C1 segment of cervical spinal cord (tissue), 14 donors: ENCODE data around the gene PHKB.

Experiments used
- DNase-seq, 14 donors: peaks; one replicate each; lab custom pipeline; 2025; lab: John Stamatoyannopoulos, UW

The PHKB gene

DNA sequence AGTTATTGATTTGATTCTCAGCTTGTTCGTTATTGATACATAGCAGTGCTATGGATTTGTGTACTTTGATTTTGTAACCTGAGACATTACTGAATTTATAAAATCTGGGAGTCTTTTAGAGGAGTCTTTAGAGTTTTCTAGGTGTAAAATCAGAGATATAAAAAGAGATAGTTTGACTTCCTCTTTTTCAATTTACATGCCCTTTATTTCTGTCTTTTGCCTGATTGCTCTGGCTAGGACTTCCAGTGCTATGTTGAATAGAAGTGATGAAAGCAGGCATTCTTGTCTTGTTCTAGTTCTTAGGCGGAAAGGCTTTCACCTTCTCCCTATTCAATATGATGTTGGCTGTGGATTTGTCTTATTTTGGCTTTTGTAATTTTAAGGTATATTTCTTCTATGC, 106.2 kb downstream of the PHKB start:
- no peak for DNase-seq

DNA sequence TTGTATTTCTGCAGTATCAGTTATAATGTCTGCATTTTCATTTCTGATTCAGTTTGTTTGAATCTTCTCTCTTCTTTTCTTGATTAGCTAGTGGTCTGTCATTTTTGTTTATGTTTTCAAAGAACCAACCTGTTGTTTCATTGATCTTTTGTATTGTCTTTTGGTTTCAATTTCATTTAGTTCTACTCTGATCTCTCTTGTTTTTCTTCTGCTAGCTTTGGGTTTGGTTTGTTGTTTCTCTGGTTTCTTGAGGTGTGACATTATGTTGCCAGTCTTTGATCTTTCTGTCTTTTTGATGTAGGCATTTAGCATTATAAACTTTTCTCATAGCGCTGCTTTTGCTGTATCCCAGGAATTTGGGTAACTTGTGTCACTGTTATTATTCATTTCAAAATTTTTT, 107.2 kb downstream of the PHKB start:
- no peak for DNase-seq

DNA sequence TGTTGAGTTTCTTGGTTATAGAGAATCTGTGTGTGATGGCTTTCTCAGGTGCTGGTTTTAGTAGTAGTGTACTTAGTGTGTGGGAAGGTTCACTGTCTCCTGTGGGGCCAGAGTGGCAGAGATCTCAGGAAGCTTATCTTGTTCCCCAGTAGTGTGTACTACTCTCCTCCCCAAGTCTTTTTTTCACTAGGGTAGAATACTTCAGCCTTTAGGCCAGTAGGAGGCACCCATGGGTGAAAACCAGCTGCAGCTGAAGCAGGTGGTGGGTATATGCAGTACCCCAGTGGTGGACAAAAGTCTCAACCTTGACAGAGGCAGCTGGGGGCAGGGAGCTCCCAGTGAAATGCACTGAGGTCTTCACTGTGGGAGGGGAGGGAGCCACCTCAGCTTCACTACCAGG, 109.9 kb downstream of the PHKB start:
- DNase-seq = no peak

DNA sequence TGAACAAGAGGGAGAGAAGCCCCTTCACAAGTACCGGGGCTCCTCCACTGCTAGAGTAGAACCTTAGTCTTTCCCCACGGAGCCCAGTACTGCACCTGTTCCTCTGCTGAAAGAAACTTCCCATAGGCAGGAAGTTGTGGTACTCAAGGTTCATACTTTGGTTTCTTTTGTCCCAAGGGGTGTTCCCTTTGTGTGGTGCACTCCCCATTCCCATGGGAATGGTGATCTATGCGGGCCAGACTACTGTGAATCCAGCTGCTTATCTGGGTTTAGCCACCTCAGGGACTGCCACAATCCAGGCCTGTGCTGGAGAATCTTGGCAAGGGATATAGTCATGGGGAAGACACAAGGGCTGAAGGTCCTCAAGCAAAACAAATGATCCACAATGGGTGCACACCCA, 110.6 kb downstream of the PHKB start:
- no peak for DNase-seq

DNA sequence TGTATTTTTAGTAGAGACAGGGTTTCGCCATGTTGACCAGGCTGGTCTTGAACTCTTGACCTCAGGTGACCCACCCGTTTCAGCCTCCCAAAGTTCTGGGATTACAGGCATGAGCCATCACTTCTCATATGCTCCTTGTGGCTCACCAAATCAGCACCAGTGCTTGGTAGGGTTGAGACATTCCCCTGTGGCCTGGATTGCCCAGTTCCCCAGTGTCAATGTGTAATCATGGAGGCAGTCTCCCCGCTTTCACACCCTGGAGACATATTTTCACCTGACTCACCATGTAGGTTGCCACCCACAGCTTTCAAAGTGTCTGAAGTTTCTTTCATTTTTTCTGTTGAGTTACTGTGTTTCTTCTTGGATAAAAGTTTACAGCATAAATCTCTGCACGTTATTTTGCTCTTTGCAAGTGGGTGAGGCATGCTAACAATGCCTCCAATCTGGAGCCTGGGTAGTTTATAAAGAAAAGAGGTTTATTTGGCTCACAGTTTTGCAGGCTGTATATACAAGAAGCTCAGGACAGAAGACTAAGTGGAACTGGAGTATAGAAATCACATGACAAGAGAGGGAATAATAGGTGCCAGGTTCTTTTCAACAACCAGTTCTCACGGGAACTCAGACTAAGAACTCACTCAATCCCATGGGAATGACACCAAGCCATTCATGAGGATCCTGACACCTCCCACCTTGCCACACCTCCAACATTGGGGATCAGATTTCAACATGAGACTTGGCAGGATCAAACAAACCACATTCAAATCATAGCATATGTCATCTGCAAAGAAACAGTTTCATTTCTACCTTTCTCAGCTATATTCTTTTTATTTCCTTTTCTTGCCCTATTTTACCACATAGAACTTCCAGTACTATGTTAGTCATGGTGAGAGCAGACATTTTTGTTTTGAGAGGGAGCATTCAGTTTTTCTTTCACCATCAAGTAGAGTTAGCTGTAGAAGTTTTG, 113.2 kb downstream of the PHKB start:
- DNase-seq = no peak

DNA sequence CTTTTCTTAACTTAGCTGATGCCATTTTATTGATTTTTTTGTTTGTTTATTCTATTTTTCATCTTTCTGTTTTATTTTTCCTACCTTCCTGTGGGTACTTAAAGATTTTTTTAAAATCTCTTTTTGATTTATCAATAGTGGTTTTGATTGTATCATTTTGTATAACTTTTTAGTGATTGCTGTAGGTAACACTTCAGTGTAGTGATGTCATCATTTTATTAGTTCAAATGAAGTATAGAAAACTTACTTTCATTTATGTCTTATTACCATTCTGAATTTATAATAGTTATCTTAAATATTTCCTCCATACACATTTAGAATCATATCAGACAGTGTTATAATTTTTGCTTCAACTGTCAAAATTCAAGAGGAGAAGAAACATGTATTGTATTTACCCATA, 115.9 kb downstream of the PHKB start:
- DNase-seq = no peak

DNA sequence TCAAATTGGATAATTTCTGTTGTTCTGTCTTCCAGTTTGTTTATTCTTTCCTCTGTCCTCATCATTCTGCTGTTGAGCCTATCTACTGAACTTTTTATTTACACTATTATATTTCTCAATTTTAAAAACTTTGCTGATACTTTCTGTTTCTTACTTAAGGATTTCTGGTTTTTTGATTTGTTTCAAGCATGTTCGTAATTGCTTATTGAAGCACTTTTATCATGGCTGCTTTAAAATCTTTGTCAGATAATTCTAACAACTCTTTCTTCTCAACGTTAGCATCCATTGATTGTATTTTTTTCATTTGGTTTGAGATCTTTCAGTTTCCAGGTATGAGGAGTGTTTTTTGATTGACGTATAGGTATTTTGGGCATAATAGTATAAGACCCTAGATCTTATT, 116.9 kb downstream of the PHKB start:
- DNase-seq = no peak

DNA sequence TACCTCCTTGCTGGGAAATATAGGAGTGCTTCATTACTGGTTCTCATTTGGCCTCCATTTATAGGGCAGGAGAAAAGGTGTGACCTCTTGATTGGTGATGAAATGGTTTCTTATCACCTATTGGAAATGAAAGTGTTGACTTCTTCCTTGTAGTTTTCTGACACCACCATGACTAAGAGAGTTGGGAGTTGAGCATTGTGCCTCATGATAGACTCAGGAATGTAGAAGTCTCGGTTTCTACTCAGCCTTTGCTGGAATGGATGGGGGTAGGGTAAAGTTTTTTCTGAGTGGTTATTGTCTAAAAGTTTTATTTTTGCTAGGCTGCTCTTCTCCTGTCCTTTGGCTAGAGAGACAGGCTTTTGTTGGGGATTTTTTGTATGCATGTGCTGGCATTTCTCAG, 117.4 kb downstream of the PHKB start:
- no peak for DNase-seq

DNA sequence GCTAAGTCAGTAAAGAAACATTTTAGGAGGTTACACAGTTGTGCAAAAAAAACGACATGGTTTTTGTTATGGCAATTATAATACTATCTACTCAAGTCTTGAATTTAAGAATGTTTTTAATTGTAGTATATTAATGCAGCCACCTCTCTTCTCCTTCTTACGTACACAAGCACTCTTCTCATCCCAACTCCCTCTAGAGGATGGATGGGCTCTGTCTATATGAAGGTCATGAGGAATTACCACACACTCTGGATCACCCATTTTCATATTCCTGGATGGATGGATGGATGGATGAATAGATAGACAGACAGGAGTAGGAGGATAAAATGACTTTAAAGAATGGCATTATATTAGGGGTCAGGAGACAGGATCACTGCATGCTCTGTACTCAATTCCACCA, 120.0 kb downstream of the PHKB start:
- DNase-seq = no peak

DNA sequence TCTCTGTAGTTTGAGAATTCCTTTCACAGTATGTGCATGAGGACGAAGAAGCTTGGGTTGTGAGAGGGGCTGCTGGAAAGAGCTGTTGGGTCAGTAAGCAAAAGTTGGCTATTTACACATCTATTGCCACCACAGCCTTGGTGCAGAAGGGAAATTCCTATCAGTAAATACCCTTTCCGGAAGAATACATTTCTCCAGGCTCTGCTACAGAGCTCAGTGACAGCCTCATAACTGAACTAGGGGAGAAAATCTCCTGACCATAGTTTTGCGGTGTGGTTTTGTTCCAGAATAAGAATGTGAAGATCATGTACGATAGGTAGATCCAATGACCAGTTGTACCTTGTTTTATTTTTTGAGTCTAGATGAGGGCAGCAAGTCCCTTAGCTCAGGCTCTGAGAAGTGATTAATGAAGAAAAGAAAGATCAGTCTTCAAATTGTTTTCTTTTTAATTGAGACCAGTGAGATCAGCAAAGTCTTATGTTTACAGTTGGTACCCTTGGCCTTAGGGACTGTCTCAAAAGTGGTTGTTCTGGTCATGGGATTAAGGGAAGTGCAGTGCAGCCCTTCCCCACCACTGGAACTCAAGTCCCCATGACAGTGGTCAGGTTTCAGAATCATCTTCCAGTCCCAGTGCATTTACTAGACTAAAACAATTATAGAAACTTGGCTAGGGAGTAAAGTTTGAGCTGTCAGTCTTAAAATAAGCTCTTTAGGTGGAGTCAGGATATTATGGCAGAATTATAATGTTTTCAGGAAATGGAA, 123.5 kb downstream of the PHKB start:
- DNase-seq = no peak

DNA sequence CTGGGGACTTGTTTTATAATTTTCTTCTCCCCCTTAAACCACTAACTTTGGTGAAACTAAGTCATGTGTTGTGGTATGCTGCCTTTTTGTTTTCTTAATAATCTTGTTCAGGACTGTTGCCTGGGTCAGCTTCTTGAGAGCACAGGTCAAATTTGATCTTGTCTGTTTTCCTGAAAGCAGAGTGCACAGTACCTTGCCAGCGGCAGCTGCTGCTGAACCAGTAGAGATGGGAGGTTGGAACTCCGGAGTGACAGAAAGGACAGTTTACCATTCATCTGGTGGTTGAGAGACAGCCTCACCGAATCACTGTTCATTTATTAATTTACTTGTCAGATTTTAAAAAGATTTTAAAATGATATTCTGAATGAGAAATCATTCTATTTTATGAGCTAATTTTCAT, 125.0 kb downstream of the PHKB start:
- no peak for DNase-seq

DNA sequence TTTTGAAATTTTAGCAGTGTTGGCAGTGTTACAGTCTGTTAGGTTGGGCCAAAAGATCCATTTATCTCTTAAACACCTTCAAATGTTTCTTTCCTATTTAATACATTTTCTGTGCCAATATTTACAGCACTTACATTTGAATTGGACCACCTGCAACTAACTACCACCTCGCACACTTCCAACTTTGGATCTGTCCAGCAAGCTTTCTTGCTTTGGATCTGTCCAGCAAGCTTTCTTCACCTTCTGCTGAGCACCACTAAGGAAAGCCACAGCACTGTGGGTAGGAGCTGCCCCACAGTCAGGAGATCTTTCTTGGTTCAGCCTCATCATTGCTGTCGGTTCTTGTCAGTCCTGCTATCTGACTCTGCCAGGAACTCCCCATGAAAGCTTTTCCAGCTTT, 129.3 kb downstream of the PHKB start:
- no peak for DNase-seq

DNA sequence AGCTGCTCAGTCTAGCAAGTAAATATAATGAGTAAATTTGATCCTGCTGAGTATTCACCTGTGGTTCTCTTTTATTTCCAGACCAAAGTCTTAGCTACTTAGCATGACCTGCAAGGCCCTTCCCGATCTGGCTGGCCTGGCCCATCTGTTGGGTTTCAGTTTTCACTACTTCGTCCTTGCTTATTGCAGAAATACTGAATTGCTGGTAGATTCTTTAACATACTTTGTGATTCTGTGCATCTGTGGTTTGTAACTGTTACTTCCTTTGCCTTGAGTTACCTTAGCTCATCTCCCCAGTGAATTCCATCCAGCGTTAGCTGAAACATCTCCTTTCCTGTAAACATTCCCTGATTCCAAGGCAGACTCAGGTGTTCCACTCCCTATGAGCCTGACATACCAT, 131.1 kb downstream of the PHKB start:
- no peak for DNase-seq

DNA sequence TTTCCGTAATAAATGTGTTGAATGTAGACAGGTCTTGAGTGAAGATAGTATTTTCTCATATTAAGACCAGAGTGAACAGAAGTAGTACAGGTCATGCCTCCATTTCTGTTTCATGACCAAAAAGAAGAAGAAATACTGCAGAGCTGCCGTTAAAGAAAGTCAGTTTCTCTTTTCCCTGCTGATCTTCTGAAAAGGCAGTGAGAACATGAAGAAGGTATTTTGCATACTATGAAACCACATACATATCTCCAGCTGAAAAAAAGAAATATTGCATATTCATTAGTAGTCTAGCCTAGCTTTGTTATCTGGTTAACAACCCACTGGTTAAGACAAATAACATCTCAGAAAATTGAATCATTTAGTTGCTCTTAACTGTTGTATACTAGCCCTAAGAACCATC, 138.4 kb downstream of the PHKB start:
- no peak for DNase-seq

DNA sequence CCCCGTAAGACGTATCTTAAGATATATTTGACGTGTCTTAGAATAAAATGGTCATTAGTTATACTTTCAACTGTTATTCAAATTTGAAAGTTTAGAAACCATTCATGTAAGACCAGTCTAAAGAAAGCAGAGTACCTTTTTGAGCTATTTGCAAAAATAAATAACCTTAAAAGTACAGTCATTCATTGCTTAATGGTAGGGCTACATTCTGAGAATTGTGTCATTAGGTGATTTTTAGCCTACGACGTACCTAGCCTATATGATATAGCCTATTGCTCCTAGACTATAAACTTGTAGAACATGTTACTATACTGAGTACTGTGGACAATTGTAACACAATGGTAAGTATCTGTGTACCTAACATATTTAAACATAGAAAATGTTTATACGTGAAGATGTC, 139.2 kb downstream of the PHKB start:
- DNase-seq = no peak

DNA sequence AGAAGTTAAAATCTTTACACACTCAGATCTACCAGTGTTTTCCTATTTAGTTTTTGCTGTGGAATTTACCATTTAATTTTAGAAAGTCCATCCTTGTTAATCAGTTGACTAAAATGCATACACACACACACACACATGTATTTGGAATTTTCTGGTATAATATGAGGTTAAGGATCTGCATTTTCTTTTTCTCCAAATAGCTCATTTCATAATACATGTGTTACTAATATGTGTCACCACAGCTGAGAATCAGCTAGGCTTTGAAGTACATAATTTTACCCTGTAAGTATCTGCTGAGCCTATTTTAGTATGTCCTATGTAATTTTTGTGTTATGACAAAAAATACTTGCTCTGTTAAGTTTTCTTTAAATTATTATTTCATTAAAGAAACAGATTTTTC, 143.2 kb downstream of the PHKB start:
- no peak for DNase-seq

DNA sequence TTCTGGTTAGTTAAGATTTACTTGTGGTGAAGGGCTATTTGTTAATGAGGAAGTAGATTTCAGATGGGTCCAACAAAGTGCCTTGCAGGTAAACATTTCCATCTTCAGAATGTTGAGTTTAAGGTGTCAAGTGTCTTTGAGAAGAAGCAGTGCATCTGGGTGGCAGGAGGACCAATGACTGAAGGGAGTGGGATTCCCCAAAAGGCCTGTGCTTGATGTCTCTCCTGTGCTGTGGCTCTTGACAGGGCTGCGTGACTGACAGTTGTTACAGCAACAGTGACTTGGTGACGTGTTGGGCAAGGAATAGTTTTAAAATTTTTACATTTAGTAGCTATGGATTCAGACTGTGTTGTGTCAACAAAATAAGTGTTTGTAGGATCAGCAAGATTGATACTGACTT, 149.9 kb downstream of the PHKB start:
- no peak for DNase-seq

DNA sequence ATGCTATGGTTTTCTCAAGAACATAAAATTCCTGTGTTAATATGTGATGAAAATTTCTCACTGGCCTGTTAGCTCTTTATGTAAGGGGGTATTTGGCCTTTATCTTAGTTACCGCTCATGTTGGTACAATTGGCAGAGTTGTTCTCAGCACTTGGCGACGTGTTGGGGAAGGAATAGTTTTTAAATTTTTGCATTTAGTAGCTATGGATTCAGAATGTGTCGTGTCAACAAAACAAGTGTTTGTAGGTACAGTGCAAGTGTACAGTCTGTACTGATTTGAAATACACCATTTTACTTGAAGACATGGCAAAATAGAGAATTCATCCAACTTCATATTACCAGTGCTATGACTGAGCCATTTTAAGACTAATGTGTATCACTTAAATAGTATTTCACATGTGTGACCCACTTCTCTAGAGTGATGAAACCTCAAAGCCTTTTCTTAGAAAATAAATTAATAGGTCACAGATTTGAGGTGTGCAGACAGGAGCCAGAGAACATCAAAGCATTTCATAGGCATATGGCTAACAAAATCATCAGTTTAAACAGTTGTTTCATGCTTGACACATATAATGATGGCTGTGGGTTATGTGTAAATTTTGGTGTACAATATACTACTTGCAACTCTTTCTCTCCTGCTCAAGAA, 150.8 kb downstream of the PHKB start:
- DNase-seq = no peak

DNA sequence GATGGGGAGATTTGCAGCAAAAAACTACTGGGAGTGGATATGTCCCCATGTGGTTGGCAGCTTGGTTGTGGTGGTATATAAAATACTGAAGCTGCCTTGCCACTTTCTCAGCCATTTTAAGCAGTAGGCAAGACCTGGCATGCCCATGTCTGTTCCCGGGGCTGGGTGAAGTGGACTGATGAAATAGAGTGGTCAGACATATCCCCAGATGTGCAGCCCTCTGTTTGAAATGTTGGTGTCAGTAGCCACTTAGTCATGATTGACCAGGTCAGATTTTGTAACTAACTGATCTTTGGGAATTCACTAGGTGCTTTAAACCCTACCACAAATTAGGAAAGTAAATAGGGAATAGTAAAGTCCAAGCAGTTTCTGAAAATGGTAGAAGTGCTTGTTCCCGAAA, 151.6 kb downstream of the PHKB start:
- no peak for DNase-seq

DNA sequence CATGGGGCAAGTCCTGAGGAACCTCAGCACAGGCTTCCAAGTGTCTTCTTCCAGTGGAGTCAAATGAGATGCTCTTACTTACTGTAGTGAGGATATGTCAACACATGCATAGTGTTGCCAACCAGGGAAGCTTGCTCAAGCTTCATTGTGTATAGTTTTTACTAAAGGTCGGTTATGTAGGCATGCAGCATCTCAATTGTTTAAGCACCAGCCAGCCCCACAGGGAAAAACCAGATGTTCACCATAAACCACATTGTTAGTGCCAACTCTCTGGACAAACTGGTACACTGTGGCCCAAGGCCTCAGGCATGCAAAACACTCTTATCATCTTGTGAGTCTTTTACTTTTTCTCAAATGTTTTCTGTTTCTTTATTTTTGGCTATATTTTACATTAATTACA, 152.1 kb downstream of the PHKB start:
- DNase-seq = no peak

DNA sequence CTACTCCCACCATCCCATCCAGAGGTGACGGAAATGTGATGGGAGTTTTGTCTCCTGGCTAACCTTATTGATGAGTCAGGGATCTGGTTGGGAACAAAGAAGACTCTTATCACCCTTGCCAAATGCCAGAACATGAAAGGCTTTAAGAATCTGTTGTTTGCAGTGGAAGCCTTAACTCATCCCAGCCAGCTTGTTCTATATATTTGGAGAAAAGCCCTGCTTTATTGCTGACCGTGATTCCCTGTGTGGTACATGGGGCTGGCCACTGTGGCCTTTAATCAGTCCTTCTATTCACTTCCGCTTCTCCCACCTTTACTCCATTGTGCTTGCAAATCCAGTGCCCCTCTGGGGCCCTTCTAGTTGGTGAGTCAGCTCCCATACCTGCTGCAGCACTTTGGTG, 156.6 kb downstream of the PHKB start:
- DNase-seq = no peak

DNA sequence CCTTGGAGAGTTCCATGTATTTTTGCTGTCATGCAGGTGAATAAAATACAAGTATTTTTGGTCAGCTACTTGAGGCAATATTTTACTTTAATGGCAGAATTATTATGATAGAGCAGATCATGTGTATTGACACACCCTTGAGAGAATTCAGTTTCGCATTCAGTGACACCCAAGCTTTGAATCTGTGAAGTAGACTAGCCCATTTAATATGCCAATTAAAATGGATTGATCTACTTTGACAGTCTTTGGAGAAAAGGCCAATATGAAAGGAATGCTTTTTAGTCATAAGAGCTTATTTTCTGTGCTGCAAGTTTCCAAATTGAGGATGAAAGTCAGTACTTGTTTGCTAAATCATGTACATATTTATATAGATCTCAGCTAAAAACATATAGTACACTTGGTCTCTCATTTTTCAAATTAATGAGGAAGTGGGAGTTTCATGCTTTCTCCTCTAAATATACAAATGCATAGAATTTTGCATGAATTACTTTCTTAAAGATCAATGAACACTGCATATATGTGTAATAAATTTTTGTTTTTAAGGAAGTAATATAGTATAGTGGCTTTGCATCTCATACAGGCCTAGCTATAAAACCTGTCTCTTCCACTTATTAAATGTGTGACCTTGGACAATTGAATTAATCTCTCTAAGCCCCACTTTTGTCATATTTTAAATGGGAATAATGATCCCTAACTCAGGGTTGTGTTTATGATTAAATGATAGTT, 161.5 kb downstream of the PHKB start:
- no peak for DNase-seq
